GM21825 (cell line): ENCODE data around the gene FLNB.

Experiments
- ATAC-seq: cut with Tn5 transposase; IDR thresholded peaks from one replicate; pipeline ENCODE4 v1.9.1; 2021; ENCODE audit warnings: mild to moderate bottlenecking, moderate library complexity; ENCODE audit not compliant: unreplicated experiment

The FLNB gene

DNA sequence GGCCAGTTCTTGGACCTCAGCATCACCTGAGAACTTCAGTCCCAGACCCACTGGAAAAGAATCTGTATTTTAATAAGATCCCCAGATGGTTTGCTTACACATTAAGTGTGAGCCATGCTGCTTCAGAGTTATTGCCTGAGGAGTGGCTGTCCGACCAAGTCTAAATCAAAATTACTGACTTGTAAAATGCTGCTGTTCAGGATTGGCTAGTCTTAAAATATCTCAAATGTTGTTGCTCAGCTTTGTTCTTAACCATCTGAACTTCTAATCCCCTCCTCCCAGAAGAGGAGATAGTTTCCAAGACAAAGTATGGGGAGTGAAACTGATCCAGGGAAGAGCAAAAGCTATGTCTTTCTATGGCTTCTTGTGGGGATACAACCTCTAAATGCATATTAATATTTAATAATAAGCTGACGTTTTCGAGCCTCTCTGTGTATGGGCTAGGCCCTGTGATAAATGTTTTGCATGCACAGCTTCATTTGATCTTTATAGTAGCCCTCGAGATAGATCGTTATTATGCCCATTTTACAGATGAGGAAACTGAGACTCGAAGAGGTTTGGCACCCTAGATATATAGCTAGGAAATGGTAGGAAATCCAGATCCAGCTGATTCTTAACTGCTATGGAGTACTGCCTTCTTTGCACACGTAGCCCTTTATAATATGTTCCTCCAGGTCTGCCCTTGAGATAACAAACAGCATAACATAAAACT is 150.4 kb downstream of the FLNB start:
- no peak for ATAC-seq

DNA sequence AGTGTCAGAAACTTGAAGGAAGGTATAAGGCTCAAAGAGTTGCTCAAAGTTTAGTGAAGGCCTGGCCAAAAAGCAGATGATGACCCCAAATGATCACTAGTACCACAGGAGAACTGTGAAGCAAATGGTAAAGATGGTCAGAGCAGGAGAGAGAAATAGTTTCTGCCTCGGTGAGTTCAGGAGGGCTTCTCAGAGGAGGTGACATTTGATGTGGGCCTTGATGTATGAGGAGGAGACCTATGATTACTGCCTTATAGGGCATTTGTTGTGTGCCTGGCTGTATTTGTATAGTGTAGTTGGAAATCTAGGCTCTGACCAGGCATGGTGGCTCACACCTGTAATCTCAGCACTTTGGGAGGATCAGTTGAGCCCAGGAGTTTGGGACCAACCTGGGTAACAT is 152.2 kb downstream of the FLNB start:
- ATAC-seq, result no peak

DNA sequence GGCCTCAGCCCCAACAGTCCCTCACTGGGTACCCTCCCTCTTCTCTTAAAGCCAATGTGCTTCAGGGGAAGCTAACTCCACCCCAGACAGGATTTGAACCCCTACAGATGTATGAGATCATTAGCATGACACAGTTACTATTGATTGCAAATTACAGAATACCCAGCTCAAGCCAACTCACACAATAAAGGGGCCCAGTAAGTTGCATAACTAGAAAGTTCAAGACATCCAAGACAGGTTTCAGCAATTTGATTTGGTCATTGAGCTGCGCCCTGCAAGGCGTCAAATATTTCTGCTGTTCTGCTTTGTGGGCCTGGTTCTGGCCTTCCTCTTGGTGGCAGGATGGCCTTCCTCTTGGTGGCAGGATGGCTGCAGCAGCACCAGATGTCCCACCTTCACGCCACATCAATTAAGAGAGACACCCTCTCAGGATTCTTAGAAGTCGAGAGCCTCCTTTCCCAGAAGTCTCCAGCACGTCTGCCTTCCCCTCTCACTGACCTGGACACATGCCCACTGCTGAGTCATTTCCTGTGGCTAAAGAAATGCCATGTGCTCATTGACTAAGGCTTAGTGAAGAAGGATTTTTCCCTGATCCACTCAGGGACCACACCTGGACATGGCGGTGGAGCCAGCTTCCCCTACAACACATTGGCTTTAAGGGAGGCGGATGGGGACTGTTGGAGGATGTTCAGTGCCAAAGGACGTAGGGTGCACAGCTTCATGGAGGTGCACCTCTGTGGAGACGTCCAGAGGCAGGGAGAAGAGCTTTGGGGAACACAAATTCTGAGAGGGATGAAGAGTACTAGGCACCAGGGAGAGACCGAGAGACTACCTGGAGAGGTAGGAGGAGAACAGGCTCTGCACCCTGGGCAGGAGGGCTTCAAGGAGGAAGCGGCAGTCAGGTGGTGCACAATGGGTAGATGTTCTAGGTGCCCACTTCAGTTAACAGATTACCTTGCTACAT is 153.5 kb downstream of the FLNB start:
- no peak for ATAC-seq

DNA sequence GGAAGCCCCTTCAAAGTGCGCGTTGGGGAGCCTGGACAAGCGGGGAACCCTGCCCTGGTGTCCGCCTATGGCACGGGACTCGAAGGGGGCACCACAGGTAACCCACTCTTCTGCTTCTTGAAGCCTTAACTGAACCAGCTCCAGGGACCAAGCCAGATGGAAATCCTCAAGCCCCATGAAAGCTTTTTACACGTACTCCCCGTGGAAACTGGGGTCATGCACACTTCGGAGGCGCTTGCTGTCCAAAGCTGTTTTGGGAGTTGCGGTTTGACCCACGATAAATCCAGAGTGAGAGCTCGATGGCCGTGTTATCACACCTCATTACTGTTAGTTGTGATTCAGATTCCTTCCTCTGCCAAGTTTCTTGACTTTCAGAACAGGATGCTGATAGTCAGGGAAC is 155.0 kb downstream of the FLNB start:
- ATAC-seq, result no peak

DNA sequence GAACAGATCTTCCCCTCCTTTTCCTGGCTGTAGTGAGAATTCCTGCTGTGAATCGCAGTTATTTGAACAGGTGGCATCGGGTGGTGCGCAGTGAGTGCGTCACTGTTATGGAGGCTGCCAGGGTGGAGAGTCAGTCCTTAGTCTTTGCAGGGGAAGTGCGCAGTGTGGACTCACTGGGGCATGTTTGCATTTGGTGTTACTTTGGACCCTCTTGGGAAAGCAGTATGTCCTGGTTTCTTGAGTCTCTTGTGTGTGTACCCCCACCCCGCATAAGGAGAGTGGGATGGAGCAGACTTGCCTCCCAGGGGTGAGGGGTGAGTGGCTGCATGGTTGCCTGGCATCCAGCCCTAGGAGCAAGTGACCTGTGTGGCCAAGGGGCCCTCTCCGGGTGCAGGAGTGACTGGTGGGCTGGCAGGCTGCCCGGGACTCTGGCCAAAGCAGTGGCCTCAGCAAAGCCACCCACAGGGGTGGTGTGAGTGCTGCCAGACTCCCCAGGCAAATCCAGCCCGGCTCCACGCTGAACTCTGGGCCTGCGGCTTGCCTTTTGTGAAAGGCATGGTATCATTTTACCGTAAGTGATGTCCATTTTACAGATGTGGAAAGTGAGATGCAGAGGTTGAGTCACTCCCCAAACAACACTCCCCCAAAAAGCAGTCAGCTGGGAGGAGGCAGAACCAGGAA is 156.1 kb downstream of the FLNB start:
- ATAC-seq, result no peak

DNA sequence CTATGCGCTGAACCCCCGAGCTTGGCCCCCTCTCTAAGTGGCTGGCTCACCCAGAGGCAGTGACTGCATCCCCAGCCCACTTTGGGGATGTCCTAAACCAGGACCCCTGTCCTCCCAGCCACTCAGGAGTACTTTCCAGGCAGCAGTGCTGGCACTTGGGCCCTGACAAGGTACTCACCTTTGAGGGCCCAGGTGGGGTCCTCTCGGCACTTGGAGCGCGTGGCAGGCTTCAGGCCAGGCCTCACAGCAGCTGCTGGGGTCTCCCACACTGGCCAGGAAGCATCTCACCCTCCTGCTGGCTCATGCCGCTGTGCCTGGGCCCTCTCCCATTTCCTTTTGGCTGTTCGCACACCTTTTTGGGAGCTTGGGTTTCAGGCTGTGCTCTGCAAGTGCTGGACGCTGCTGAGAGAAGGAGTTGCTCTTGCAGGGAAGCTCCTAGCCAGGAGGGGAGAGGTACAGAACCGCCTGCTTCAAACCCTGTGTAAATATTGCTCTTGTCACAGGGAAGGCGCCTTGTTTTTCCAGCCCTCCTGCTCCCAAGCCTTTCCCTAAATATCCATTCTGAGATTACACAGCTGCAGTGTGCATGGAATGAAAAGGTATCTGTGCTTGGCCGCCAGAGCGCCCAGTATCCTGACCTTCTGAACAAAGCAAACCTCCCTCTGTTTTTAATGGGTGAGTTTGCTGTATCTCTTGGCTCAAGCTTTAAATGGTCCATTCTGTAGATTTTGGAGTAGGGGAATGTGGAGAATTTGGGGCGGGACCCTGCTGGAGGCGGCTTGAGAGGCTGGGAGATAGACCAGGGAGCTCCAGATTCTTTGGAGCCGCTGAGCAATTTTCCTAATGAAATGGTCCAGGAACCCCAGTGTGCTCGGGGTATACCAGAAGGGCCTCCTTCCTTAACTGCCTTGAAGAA is 156.9 kb downstream of the FLNB start:
- ATAC-seq, result no peak

DNA sequence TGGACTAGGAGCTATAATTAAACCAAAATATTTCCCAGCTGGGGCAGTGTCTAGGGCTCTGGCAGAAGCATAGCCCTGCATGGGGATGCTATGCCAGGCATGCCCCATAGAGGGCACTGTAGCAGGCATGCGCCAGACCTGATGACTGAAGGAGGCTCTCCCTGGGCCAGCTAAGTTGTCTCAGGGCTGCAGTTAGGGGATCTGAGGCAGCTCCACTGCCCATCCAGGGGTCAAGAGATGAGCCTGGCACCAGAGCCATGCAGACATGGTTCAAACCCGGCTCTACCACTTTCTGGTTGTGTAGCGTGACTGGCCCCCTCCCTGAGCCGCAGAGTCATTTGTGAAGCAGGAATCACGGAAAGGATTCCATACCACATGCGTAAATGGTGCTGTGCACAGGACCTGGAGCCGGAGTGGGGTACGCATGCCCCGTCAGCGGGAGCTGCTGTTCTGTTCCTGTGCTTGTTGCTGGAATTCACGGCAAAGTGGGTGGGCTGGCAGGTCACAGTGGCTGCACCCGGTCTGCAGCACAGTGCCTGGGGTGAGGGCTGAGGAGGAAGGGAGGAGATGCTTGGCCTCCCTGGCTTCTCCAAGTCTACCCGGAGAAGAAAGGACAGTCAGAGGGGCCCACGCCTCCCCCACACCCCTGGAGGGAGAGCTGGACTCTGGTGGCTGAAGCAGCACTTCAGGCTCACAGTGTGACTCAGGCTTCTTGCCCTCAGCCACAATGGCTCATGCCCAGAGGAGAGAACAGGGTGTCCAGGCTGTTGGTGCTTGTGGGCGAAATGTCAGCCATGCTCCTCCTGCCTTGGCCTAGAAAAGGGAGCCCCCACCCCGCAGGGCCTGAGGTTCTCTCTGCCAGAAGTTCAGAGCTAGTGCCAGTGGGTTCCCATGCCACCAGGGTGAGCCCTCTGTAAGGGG is 159.5 kb downstream of the FLNB start:
- no peak for ATAC-seq

DNA sequence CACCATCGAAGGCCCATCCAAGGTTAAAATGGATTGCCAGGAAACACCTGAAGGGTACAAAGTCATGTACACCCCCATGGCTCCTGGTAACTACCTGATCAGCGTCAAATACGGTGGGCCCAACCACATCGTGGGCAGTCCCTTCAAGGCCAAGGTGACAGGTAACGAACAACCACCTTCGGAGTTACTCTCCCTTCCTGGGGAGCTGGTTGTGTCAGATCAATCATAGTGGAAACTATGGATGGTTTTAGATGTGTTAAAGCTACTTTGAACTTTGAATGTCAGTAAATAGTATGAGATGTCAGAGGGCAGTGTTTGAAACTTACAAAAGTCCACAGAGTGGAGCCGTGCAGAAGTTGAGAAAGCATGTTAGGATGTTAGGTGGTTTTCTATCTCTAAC is 160.3 kb downstream of the FLNB start:
- ATAC-seq, result no peak

DNA sequence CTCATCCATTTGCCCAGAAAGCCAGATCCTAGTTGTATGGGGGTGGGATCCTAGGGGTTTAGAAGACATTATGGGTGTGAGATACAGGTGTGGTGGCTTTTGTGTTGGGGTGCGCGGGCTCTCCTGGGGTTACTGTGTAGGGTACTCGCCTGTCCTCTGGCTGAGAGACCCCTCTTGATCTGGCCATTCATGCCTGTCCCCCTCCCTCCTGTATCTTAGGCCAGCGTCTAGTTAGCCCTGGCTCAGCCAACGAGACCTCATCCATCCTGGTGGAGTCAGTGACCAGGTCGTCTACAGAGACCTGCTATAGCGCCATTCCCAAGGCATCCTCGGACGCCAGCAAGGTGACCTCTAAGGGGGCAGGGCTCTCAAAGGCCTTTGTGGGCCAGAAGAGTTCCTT is 161.1 kb downstream of the FLNB start:
- no peak for ATAC-seq

DNA sequence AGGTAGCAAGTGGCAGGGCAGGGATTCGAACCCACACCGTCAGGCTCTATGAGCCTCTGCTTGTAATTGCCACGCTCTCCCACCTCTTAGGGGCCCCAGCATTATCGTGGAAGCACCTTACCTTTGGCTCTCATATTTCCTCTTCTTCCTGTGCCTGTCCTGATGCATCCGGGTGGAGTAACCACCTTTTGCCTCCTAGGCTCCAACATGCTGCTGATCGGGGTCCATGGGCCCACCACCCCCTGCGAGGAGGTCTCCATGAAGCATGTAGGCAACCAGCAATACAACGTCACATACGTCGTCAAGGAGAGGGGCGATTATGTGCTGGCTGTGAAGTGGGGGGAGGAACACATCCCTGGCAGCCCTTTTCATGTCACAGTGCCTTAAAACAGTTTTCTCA is 162.2 kb downstream of the FLNB start:
- ATAC-seq, result no peak

DNA sequence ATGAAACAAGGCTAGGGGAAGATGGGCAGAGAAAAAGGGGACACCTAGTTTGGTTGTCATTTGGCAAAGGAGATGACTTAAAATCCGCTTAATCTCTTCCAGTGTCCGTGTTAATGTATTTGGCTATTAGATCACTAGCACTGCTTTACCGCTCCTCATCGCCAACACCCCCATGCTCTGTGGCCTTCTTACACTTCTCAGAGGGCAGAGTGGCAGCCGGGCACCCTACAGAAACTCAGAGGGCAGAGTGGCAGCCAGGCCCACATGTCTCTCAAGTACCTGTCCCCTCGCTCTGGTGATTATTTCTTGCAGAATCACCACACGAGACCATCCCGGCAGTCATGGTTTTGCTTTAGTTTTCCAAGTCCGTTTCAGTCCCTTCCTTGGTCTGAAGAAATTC is 162.9 kb downstream of the FLNB start:
- ATAC-seq, result no peak

DNA sequence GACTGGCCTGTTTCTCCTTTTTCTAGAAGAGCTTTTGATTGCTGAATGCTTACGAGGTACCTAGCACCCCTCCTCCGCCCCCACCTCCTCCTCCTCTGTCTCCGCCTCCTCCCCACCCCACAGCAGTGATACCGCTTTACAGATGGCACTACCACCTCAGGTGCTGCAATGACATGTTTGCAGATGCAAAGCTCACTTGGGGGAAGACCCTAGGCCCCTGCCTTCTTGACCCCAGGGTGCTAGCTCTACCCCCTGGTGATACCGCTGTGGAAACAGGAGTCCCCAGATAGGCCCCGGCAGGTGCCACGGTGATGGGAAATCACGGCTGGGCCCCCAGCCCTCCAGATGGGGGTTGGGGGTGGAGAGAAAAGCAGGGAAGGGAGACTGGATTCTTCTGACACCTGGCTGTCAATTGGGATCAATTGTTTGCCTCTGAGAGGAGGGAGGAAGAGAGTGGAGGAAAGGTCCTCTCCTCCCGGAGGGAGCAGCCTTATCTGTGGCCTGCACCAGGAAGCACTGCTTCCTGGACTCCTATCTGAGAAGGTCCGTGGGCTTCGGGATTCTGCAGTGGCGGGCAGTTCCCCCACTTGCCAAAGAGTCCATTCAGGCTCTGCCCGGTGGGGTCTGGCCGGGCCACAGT is 164.9 kb downstream of the FLNB start:
- no peak for ATAC-seq

DNA sequence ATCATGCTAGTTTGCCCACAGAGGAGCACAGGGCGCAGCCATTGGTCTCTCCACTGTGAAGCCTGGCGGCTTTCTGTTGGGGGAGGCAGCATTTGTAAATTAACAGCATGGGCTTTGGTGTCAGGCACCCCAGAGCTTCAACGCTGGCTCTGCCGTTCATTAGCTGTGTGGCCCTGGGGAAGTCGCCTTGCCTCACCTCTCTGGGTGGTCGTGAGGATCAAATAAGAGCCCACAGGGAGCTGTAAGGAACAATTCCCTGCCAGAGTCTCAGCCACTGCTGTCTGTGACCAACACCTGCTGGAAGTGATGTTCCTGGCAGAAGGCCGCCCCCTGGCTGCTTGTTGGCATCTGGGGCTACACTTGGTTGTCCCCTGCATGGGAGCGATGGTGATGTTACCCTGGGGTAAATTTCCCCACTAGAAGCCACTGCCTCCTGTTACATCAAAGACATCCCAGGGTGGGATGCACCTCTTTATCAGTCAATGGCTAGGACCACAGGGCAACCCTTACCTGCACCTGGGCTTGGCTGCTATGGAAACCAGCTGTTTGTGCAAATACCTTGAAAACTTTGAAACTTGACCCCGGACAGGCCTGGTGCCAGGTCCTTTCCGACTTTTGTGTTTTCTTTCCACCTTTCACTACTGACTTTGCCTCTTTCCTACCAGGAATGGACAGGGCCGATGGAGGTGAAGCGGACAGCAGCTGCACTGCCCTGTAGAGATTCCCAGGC is 165.6 kb downstream of the FLNB start:
- ATAC-seq, result no peak

DNA sequence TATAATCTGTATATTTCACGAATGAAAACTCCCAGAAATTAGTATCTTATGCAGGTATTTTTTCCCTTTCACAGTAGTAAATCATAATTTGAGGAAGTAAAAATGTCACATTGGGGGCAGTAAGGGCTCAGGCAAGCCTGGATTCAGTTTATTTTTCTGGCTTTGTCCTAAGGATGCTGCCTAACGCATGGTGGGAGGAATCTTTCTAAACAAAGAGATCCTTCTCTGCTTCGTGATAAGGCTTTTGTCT is 166.9 kb downstream of the FLNB start:
- ATAC-seq, result no peak

DNA sequence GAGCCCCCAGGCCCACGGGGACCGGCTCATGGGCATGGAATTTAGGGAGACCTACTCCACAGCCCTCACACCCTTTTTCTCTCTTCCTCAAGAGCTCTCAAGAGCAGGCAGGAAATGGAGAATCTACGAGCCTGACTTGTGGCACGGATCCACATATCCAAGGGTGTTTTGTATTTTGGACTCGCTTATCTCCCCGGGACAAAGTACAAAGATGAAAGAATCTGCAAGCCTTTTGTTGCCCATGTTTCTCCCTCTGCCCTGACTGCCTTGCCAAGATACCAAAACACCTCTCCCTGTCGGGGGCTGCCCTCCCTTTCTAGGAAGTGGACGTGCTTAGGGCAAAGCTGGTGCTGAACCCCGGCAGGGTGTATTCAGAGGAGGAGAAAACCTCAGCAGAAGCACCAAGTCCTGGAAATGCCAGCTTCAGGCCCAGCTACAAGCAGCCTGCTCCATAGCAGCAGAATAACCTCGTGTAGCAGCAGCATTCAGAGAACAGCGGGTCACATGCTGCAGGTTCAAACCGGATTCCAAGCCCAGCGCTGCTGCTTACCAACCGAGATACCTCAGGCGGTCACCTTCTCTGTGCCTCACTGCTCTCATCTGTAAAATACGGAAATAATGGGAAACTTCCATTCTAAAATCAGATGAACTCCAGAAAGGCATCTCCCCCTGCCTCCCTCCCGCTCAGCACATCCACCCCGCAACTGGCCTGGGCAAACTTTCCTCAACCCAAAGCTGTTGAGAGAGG is 167.4 kb downstream of the FLNB start:
- ATAC-seq, result no peak

DNA sequence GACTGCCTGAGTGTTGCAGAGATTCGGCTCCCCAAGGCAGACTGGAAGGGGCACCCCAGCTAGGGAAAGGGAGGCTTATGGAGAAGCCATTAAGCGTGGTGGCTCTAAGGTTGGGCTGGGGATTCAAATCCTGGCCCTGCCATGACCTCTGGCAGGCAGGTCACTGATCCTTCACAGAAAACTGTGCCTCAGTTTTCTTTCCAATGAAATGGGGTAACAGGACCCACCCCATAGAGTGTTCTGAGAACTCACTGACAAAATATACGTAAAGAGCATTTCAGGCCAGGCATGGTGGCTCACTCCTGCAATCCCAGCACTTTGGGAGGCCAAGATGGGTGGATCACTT is 167.9 kb downstream of the FLNB start:
- ATAC-seq, result no peak

DNA sequence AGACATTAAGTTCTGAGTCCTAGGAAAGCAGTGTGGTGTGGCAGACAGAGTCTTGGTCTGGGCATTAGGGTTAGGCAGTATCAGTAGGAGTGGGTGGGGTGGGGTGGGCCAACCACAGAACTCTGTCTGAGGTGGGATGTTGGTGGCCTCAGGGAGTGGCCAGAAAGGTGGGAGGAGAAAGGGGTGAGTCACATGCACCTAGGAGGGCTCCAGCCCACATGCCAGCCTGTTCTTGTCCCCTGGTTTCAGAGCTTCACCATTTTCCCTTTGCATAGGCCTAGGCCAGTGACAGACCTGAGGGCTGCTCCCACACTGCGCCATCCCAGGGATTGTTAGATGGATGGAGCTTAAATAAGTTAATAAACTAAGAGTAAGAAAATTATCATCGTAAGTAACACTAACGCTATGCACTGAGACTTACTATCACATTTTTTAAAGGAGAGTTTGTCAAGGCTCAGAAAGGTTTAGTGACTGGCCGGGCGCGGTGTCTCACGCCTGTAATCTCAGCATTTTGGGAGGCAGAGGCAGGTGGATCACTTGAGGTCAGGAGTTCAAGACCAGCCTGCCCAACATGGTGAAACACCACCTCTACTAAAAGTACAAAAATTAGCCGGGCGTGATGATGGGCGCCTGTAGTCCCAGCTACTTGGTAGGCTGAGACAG is 168.7 kb downstream of the FLNB start:
- no peak for ATAC-seq
